ENCODE data around the gene CCDC92. TPM values are rescaled to one million over a fixed set of nuclear protein-coding genes. Genes with fewer than 3 reads are reported as not detected.

The CCDC92 gene
- total RNA-seq, 1 experiment from 2014 or later, result 16.8 TPM

DNA sequence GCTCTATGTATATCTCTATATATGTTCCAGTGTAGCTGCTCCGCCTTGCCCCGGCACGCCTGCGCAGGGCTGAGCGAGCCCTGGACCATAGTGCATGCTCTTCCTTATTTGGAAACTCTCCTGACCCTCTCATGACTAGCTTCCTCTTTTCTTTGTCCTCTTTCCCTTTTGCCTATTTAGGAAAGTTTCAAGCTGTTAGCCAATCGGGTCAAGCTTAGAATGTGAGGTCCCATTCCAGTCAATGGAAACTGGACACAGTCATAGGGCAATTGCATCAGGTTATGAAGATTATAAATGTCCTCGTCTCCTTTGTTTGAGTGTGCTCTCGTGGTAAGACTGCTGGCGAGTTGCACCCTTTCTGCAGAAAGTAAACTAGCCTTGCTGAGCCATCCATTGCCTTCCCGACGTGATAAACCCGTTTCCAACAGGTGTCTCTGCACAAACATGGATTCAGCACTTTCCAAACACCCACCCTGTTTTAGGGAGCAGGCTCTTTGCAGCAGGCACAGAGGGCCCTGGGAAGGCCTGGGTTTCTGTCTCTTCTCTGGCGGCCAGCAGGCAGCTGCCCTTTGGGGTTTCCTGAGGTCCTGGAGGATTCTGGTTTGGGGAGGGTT lies 30.9 kb downstream of the CCDC92 start:
- no peak overlapping the region for H3K27ac Mint-ChIP-seq (ENCODE audit: unreplicated experiment)
- H3K4me3 Mint-ChIP-seq (ENCODE audit: unreplicated experiment), result no peak overlapping the region
- H3K36me3 Mint-ChIP-seq (ENCODE audit: insufficient read depth, unreplicated experiment), result peaks cover 18% of the 10 kb centered on the region
- H3K9me3 Mint-ChIP-seq (ENCODE audit: unreplicated experiment), result no peaks in the 10 kb centered on the region
- no TSS peak for BruUV-seq (replicated peaks)
- no peaks in the 10 kb centered on the region for H3K4me1 ChIP-seq
- DNase-seq, result no peak
- H3K9me3 ChIP-seq, result peaks cover 4% of the 10 kb centered on the region; the same call in 1 of the 2 replicates
- ChIA-PET POLR2A (no interaction called here), CTCF (no interaction called here)
- intact Hi-C loops (cut with micrococcal nuclease; ENCODE audit: unreplicated experiment), result no loop called here
- H3K27me3 Mint-ChIP-seq (ENCODE audit: insufficient read depth, unreplicated experiment), result no peaks in the 10 kb centered on the region
- no peak overlapping the region for H3K4me3 ChIP-seq (ENCODE audit: low read depth, low read length)
- H3K4me1 Mint-ChIP-seq (ENCODE audit: low read depth, unreplicated experiment), result peaks cover 11% of the 10 kb centered on the region
- H3K27me3 ChIP-seq (replicated peaks; ENCODE audit: control insufficient read depth, insufficient read depth, low read length), result no peaks in the 10 kb centered on the region
- H3K36me3 ChIP-seq (ENCODE audit: control insufficient read depth, insufficient read depth, low read length), result peaks cover 1% of the 10 kb centered on the region; the same call in 1 of the 2 replicates
- TF ChIP-seq, protein P1, sequence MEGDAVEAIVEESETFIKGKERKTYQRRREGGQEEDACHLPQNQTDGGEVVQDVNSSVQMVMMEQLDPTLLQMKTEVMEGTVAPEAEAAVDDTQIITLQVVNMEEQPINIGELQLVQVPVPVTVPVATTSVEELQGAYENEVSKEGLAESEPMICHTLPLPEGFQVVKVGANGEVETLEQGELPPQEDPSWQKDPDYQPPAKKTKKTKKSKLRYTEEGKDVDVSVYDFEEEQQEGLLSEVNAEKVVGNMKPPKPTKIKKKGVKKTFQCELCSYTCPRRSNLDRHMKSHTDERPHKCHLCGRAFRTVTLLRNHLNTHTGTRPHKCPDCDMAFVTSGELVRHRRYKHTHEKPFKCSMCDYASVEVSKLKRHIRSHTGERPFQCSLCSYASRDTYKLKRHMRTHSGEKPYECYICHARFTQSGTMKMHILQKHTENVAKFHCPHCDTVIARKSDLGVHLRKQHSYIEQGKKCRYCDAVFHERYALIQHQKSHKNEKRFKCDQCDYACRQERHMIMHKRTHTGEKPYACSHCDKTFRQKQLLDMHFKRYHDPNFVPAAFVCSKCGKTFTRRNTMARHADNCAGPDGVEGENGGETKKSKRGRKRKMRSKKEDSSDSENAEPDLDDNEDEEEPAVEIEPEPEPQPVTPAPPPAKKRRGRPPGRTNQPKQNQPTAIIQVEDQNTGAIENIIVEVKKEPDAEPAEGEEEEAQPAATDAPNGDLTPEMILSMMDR (IDR thresholded peaks at IDR 0.05; ENCODE audit: insufficient read depth in 1 of 2, low read depth in 1 of 2, low read length in 1 of 2, severe bottlenecking in 1 of 2, unreplicated experiment in 1 of 2), result no peak

DNA sequence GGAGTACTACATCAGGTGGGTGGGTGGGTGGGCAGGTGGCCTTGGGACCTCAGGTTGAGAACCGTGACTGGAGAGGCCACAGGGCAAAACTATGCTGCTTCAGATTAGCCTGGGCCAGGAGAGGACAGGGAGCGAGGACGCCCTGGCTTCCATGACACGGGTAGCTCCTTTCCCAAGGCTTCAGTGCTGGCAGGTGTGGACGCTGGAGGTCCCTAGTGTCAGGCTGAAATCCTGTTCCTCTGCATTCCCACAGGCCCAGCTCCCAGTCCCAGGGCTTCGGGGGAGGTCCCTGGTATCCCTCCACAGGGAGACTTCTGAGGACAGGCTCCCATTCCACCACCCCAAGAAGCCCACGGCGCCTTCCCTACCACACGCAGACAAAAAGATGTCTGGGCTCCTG lies 31.6 kb downstream of the CCDC92 start:
- Mint-ChIP-seq H3K4me3 (ENCODE audit: unreplicated experiment) (no peak overlapping the region), H3K36me3 (ENCODE audit: insufficient read depth, unreplicated experiment) (peaks cover 22% of the 10 kb centered on the region), H3K4me1 (ENCODE audit: low read depth, unreplicated experiment) (peaks cover 11% of the 10 kb centered on the region), H3K9me3 (ENCODE audit: unreplicated experiment) (no peaks in the 10 kb centered on the region), H3K27ac (ENCODE audit: unreplicated experiment) (no peak overlapping the region), H3K27me3 (ENCODE audit: insufficient read depth, unreplicated experiment) (no peaks in the 10 kb centered on the region)
- H3K36me3 ChIP-seq (ENCODE audit: control insufficient read depth, insufficient read depth, low read length), result peaks cover 1% of the 10 kb centered on the region
- no peaks in the 10 kb centered on the region for H3K4me1 ChIP-seq
- peaks cover 4% of the 10 kb centered on the region; the same call in 1 of the 2 replicates for H3K9me3 ChIP-seq
- no peak overlapping the region for H3K4me3 ChIP-seq (ENCODE audit: low read depth, low read length)
- intact Hi-C loops (cut with micrococcal nuclease; ENCODE audit: unreplicated experiment), result no loop called here
- peak in 1 of 2 experiments; percentile 23 for DNase-seq
- H3K27me3 ChIP-seq (replicated peaks; ENCODE audit: control insufficient read depth, insufficient read depth, low read length), result no peaks in the 10 kb centered on the region
- ChIA-PET CTCF (no interaction called here), POLR2A (no interaction called here)
- no TSS peak for BruUV-seq (replicated peaks)
- TF ChIP-seq, protein P1 (IDR thresholded peaks at IDR 0.05; ENCODE audit: insufficient read depth in 1 of 2, low read depth in 1 of 2, low read length in 1 of 2, severe bottlenecking in 1 of 2, unreplicated experiment in 1 of 2), result no peak

DNA sequence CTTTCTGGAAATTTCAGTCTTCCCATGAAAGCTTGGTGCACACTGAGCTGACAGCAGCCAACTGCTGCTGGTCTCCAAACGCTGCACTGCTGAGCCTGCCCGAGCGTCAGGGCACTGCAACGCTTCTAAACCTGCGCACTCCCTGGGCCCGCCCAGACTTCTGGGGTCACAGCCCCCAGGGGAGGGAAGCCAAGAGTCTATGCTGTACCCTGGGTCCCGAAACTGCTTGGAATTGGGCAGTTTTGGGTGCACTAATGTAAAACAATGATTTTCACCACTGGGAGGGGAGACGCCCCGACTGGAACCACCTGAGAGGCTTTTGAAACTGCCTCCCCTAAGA lies 32.0 kb downstream of the CCDC92 start:
- CTCF ChIA-PET, result no interaction called here
- no TSS peak for BruUV-seq (replicated peaks)
- H3K27me3 Mint-ChIP-seq (ENCODE audit: insufficient read depth, unreplicated experiment), result no peaks in the 10 kb centered on the region

More for the DNA sequence above, 32.0 kb downstream of the CCDC92 start:
- TF ChIP-seq, protein P1 (IDR thresholded peaks at IDR 0.05; ENCODE audit: insufficient read depth in 1 of 2, low read depth in 1 of 2, low read length in 1 of 2, severe bottlenecking in 1 of 2, unreplicated experiment in 1 of 2), result no peak
- DNase-seq, result peak in 1 of 2 experiments; percentile 7
- Mint-ChIP-seq H3K4me1 (ENCODE audit: low read depth, unreplicated experiment) (peaks cover 11% of the 10 kb centered on the region), H3K27ac (ENCODE audit: unreplicated experiment) (no peak overlapping the region), H3K36me3 (ENCODE audit: insufficient read depth, unreplicated experiment) (peaks cover 22% of the 10 kb centered on the region), H3K9me3 (ENCODE audit: unreplicated experiment) (no peaks in the 10 kb centered on the region), H3K4me3 (ENCODE audit: unreplicated experiment) (no peak overlapping the region)
- Histone ChIP-seq H3K4me3 (ENCODE audit: low read depth, low read length) (no peak overlapping the region), H3K27me3 (replicated peaks; ENCODE audit: control insufficient read depth, insufficient read depth, low read length) (no peaks in the 10 kb centered on the region), H3K4me1 (no peaks in the 10 kb centered on the region), H3K9me3 (peaks cover 4% of the 10 kb centered on the region; the same call in 1 of the 2 replicates), H3K36me3 (ENCODE audit: control insufficient read depth, insufficient read depth, low read length) (peaks cover 1% of the 10 kb centered on the region)
- intact Hi-C loops (cut with micrococcal nuclease; ENCODE audit: unreplicated experiment), result no loop called here
- POLR2A ChIA-PET, result no interaction called here
